ENCODE measurements around the gene DFFB.

Gene DFFB

DNA sequence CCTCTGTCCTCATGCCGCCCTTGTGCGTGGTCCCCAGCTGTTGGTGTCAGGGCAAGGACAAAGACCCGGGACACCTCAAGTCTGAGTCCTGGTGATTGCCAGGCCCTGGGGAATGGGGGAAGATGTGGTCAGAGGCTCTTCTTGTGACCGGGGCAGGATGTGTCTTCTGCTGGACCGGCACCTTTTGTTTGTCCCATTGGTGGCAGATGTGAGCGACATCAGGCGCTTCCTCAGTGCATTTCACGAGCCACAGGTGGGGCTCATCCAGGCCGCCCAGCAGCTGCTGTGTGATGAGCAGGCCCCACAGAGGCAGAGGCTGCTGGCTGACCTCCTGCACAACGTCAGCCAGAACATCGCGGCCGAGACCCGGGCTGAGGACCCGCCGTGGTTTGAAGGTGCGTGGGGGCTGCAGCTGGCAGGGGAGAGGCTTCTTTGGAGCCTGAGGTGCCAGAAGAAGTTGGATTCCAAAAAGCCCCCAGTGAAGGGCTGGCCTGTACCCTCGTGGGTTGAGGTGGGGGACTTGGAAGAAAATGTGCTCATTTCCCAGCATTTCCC is 8.4 kb downstream of the DFFB start:
- Histone ChIP-seq H3K9me3 (no peaks in the 10 kb centered on the region), H3K27me3 (no peaks in the 10 kb centered on the region), H3K36me3 (peaks cover 20 to 60% (median 36%) of the 10 kb centered on the region in 3 donors), H3K4me3 (no peak overlapping the region), H3K4me1 (no peaks in the 10 kb centered on the region), H3K27ac (no peak overlapping the region)
- TF ChIP-seq, protein P1, sequence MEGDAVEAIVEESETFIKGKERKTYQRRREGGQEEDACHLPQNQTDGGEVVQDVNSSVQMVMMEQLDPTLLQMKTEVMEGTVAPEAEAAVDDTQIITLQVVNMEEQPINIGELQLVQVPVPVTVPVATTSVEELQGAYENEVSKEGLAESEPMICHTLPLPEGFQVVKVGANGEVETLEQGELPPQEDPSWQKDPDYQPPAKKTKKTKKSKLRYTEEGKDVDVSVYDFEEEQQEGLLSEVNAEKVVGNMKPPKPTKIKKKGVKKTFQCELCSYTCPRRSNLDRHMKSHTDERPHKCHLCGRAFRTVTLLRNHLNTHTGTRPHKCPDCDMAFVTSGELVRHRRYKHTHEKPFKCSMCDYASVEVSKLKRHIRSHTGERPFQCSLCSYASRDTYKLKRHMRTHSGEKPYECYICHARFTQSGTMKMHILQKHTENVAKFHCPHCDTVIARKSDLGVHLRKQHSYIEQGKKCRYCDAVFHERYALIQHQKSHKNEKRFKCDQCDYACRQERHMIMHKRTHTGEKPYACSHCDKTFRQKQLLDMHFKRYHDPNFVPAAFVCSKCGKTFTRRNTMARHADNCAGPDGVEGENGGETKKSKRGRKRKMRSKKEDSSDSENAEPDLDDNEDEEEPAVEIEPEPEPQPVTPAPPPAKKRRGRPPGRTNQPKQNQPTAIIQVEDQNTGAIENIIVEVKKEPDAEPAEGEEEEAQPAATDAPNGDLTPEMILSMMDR (IDR thresholded peaks at IDR 0.05), result no peak
- DNase-seq, result no peak
- intact Hi-C loops (cut with DNase I; ENCODE audit: low total_unique reads), result no loop called here

- intact Hi-C loops (cut with DNase I; ENCODE audit: low total_unique reads), result no loop called here
- Histone ChIP-seq H3K27ac (no peak overlapping the region), H3K36me3 (peaks cover 35 to 83% (median 63%) of the 10 kb centered on the region in 3 donors), H3K27me3 (no peaks in the 10 kb centered on the region), H3K4me1 (no peaks in the 10 kb centered on the region), H3K4me3 (no peak overlapping the region), H3K9me3 (no peaks in the 10 kb centered on the region)
- TF ChIP-seq, protein P1 (IDR thresholded peaks at IDR 0.05), result no peak
- no peak for DNase-seq
Measured at GRCh38 chr1:3868464-3869006, 11.3 kb downstream of the DFFB start.

GRCh38 chr1:3869751-3870301 is 12.6 kb downstream of the DFFB start:
- intact Hi-C loops (cut with DNase I; ENCODE audit: low total_unique reads), result no loop called here
- DNase-seq, result no peak
- H3K4me1 ChIP-seq, result no peaks in the 10 kb centered on the region
- TF ChIP-seq, protein P1 (IDR thresholded peaks at IDR 0.05), result no peak
- no peak overlapping the region for H3K27ac ChIP-seq
- H3K36me3 ChIP-seq, result peaks cover 44 to 94% (median 72%) of the 10 kb centered on the region in 3 donors
- no peaks in the 10 kb centered on the region for H3K9me3 ChIP-seq
- H3K27me3 ChIP-seq, result no peaks in the 10 kb centered on the region
- H3K4me3 ChIP-seq, result no peak overlapping the region

GRCh38 chr1:3871451-3871805 is 14.2 kb downstream of the DFFB start:
- TF ChIP-seq, protein P1 (IDR thresholded peaks at IDR 0.05), result no peak

DNA sequence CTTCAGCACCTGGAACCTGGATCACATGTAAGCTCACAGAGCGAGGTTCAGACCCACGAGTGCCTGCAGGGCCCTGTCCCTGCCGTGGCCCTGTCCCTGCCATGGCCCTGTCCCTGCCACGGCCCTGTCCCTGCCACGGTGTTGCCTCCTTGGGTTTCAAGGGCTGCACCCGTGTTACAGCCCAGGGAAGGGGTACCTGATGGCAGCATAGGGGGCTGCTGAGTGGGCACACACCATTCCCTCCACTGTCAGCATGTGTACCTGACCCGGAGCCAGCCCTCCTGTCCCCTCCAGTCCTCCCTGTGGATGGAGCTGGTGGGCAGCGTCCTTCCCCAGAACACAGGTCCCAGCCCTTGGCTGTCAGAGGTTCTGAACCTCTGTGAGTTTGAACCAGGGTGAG is 15.3 kb downstream of the DFFB start:
- Histone ChIP-seq H3K36me3 (peaks cover 64 to 99% (median 84%) of the 10 kb centered on the region in 3 donors), H3K4me1 (no peaks in the 10 kb centered on the region), H3K27me3 (no peaks in the 10 kb centered on the region), H3K9me3 (no peaks in the 10 kb centered on the region), H3K4me3 (no peak overlapping the region), H3K27ac (no peak overlapping the region)
- DNase-seq, result no peak
- intact Hi-C loops (cut with DNase I; ENCODE audit: low total_unique reads), result no loop called here
- TF ChIP-seq, protein P1 (IDR thresholded peaks at IDR 0.05), result no peak

More at GRCh38 chr1:3871451-3871805, 14.2 kb downstream of the DFFB start:
- intact Hi-C loops (cut with DNase I; ENCODE audit: low total_unique reads), result no loop called here
- H3K36me3 ChIP-seq, result peaks cover 60 to 99% (median 79%) of the 10 kb centered on the region in 3 donors
- H3K4me3 ChIP-seq, result no peak overlapping the region
- DNase-seq, result no peak
- H3K4me1 ChIP-seq, result no peaks in the 10 kb centered on the region
- H3K27ac ChIP-seq, result no peak overlapping the region
- no peaks in the 10 kb centered on the region for H3K27me3 ChIP-seq
- no peaks in the 10 kb centered on the region for H3K9me3 ChIP-seq
